Measurements from ENCODE around the gene RPS6KC1. TPM values are rescaled to one million over a fixed set of nuclear protein-coding genes. Genes with fewer than 3 reads are reported as not detected.
"Not testable (repeated sequence)": the region's sequence is repeated elsewhere in the genome, so short reads cannot be mapped to it uniquely, and the experiment has no call there.

Gene RPS6KC1
- total and polyA plus RNA-seq, 7 donors: 3.9 to 37.4 (median 23.1) TPM

DNA sequence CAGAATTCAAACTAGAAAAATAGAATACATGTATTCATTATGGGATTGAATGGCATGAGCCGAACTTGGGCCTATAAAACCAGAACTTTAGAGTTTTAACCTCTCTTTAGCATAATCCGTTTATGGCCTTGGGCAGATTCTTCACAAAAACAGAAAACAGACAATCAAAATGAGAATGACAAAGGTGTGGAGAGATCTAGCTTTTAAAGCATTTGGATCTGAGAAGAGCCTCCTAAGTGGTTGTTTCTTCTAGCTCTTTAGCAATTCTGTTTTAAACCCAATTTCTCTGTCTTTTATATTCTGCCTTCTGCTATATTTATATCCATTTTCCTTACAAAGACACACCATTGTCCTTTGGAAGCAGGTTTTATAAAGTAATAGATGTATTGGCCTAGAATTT is 160.2 kb downstream of the RPS6KC1 start:
- Histone ChIP-seq H3K4me3 (no peak overlapping the region), H3K27me3 (no peaks in the 10 kb centered on the region), H3K27ac (no peak overlapping the region), H3K36me3 (peaks cover 0 to 32% (median 3%) of the 10 kb centered on the region in 4 donors), H3K4me1 (no peaks in the 10 kb centered on the region), H3K9me3 (no peaks in the 10 kb centered on the region)
- DNase-seq: no peak
- TF ChIP-seq POLR2A (IDR thresholded peaks at IDR 0.05) (no peak), CTCF (IDR thresholded peaks at IDR 0.05) (no peak), EP300 (IDR thresholded peaks at IDR 0.05) (no peak), POLR2AphosphoS5 (IDR thresholded peaks at IDR 0.05) (no peak)
- 92 to 95% methylated on average over 2 of the region's 2 CpGs for WGBS, 2 donors
- intact Hi-C loops (cut with DNase I): no loop called here

GRCh38 chr1:213219076-213219475 is 168.0 kb downstream of the RPS6KC1 start:
- WGBS, 2 donors: 99 to 100% methylated on average over 2 of the region's 2 CpGs
- H3K9me3 ChIP-seq; H3K27me3 ChIP-seq; intact Hi-C loops (cut with DNase I); H3K27ac ChIP-seq; DNase-seq; H3K4me3 ChIP-seq; H3K36me3 ChIP-seq; H3K4me1 ChIP-seq: not testable (repeated sequence)

DNA sequence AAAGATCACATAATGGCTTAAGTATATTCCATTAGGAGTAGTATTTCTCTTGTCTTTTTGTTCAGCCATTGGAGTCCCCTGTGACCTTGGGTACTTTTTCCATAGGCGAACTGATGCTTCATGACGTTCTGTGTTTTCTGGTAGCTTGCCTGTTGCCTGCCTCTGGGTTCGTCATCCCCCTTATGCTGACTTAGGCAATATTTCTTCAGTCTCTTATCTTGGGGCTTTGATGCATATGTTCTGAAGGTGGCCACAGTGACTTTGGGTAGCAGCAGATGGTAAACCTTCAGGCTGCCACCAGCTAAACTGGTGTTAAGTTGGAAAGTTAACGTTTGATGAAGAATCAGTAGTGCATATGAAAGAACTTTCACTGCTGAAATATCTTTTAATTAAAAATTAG is 170.2 kb downstream of the RPS6KC1 start:
- no peak for TF ChIP-seq CTCF (IDR thresholded peaks at IDR 0.05)
- TF ChIP-seq POLR2AphosphoS5 (IDR thresholded peaks at IDR 0.05): no peak
- no peak for TF ChIP-seq POLR2A (IDR thresholded peaks at IDR 0.05)
- no peaks in the 10 kb centered on the region for H3K9me3 ChIP-seq
- WGBS, 2 donors: 91 to 93% methylated on average over 4 of the region's 4 CpGs
- no peaks in the 10 kb centered on the region for H3K36me3 ChIP-seq
- peaks cover 0 to 9% (median 0%) of the 10 kb centered on the region in 4 donors for H3K4me1 ChIP-seq
- intact Hi-C loops (cut with DNase I): no loop called here
- H3K27ac ChIP-seq: no peak overlapping the region
- DNase-seq: no peak
- no peaks in the 10 kb centered on the region for H3K27me3 ChIP-seq
- no peak overlapping the region for H3K4me3 ChIP-seq

GRCh38 chr1:213227458-213227857 is 176.4 kb downstream of the RPS6KC1 start:
- H3K9me3 ChIP-seq: no peaks in the 10 kb centered on the region
- no peaks in the 10 kb centered on the region for H3K27me3 ChIP-seq
- no peak overlapping the region for H3K27ac ChIP-seq
- WGBS, 2 donors: 93 to 95% methylated on average over 2 of the region's 2 CpGs
- no peak for TF ChIP-seq CTCF (IDR thresholded peaks at IDR 0.05)
- no peak for TF ChIP-seq EP300 (IDR thresholded peaks at IDR 0.05)
- TF ChIP-seq POLR2A (IDR thresholded peaks at IDR 0.05): no peak
- TF ChIP-seq POLR2AphosphoS5 (IDR thresholded peaks at IDR 0.05): no peak
- H3K36me3 ChIP-seq: peaks cover 0 to 2% (median 0%) of the 10 kb centered on the region in 4 donors
- H3K4me1 ChIP-seq: peaks cover 0 to 9% (median 0%) of the 10 kb centered on the region in 4 donors
- H3K4me3 ChIP-seq: no peak overlapping the region
- intact Hi-C loops (cut with DNase I): no loop called here
- DNase-seq: no peak

DNA sequence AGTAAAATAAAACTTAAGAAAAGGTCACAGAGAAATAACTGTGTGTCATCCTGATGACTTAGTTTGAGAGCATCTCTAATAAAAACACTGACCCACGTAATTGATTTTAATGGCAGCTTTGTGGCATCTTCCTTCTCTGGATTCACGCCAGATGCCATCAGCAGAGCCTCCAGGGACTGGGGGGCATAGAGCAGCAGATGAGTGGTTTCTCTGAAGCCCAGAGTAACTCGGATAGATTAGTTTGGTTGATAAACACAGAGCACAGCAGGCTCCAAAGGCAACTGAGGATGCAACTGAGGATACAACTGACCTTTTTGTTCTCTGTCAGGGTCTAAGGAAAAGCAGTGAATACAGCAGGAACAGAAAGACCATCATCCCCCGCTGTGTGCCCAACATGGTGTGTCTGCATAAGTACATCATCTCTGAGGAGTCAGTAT is 180.8 kb downstream of the RPS6KC1 start:
- Histone ChIP-seq H3K27ac (no peak overlapping the region), H3K36me3 (peaks cover 0 to 7% (median 2%) of the 10 kb centered on the region in 4 donors), H3K9me3 (no peaks in the 10 kb centered on the region), H3K27me3 (no peaks in the 10 kb centered on the region), H3K4me1 (no peaks in the 10 kb centered on the region), H3K4me3 (no peak overlapping the region)
- TF ChIP-seq CTCF (IDR thresholded peaks at IDR 0.05): no peak
- TF ChIP-seq POLR2AphosphoS5 (IDR thresholded peaks at IDR 0.05): no peak
- TF ChIP-seq POLR2A (IDR thresholded peaks at IDR 0.05): no peak
- TF ChIP-seq EP300 (IDR thresholded peaks at IDR 0.05): no peak
- WGBS, 2 donors: 86 to 89% methylated on average over 4 of the region's 4 CpGs
- no peak for DNase-seq
- intact Hi-C loops (cut with DNase I): no loop called here

All from sigmoid colon (tissue), 7 donors.